SK-N-SH treated with all-trans-retinoic acid at 6 μM for 48 hours (cell line): ENCODE measurements around the gene MX2.

ENCODE experiments used
- ATAC-seq: fragments of 200-7000 bp; cut with Tn5 transposase; 3 replicates; pipeline ENCODE4 v1.9.1; 2020; ENCODE audit warnings: mild to moderate bottlenecking, moderate library complexity
- ARNTL ChIP-seq: fragments of 450-650 bp; formaldehyde crosslinking; IDR thresholded peaks from 2 replicates; pipeline ENCODE4 v1.5.0; 2020; ENCODE audit warnings: low read depth, mild to moderate bottlenecking, moderate library complexity, borderline replicate concordance
- BACH2 ChIP-seq: fragments of 250-450 bp; sonication (Bioruptor Pico); IDR thresholded peaks from 2 replicates; pipeline ENCODE4 v1.9.0; 2021; ENCODE audit warnings: mild to moderate bottlenecking, borderline replicate concordance
- CREB5 ChIP-seq: fragments of 250-450 bp; sonication (Bioruptor Pico); IDR thresholded peaks from 2 replicates; pipeline ENCODE4 v1.5.1; 2020; ENCODE audit warnings: low read depth, mild to moderate bottlenecking, moderate library complexity
- CSDC2 ChIP-seq: fragments of 250-450 bp; sonication (Bioruptor Pico); IDR thresholded peaks from 2 replicates; pipeline ENCODE4 v1.5.0; 2020; ENCODE audit warnings: mild to moderate bottlenecking, moderate library complexity
- CSRNP3 ChIP-seq: fragments of 250-450 bp; sonication (Bioruptor Pico); IDR thresholded peaks from 2 replicates; pipeline ENCODE4 v1.5.1; 2021; ENCODE audit warnings: mild to moderate bottlenecking, moderate library complexity
- ESRRG ChIP-seq: fragments of 250-450 bp; sonication (Bioruptor Pico); IDR thresholded peaks from 2 replicates; pipeline ENCODE4 v1.6.1; 2021; ENCODE audit warnings: mild to moderate bottlenecking
- GLIS3 ChIP-seq: fragments of 250-450 bp; sonication (Bioruptor Pico); IDR thresholded peaks from 2 replicates; pipeline ENCODE4 v1.5.0; 2020; ENCODE audit warnings: mild to moderate bottlenecking, moderate library complexity
- ISL1 ChIP-seq: fragments of 250-450 bp; sonication (Bioruptor Pico); IDR thresholded peaks from 2 replicates; pipeline ENCODE4 v2.1.2; 2022; ENCODE audit warnings: mild to moderate bottlenecking, moderate library complexity
- OSR1 ChIP-seq: fragments of 250-450 bp; sonication (Bioruptor Pico); IDR thresholded peaks from 2 replicates; pipeline ENCODE4 v1.8.0; 2022; ENCODE audit warnings: moderate library complexity, mild to moderate bottlenecking, inconsistent platforms
- PATZ1 ChIP-seq: fragments of 250-450 bp; sonication (Bioruptor Pico); IDR thresholded peaks from 2 replicates; pipeline ENCODE4 v1.8.0; 2020; ENCODE audit warnings: mild to moderate bottlenecking, moderate library complexity, borderline replicate concordance
- POU6F1 ChIP-seq: fragments of 250-450 bp; sonication (Bioruptor Pico); IDR thresholded peaks from 2 replicates; pipeline ENCODE4 v1.8.0; 2021; ENCODE audit warnings: low read depth, mild to moderate bottlenecking, moderate library complexity, borderline replicate concordance
- PPARA ChIP-seq: fragments of 250-450 bp; sonication (Bioruptor Pico); IDR thresholded peaks from 2 replicates; pipeline ENCODE4 v1.5.0; 2020; ENCODE audit warnings: mild to moderate bottlenecking, borderline replicate concordance
- RARB ChIP-seq: fragments of 250-450 bp; sonication (Bioruptor Pico); IDR thresholded peaks from 2 replicates; pipeline ENCODE4 v1.8.0; 2021; ENCODE audit warnings: mild to moderate bottlenecking, moderate library complexity
- SNAI2 ChIP-seq: fragments of 250-450 bp; sonication (Bioruptor Pico); IDR thresholded peaks from 2 replicates; pipeline ENCODE4 v1.5.0; 2020; ENCODE audit warnings: mild to moderate bottlenecking, moderate library complexity
- TCF4 ChIP-seq: fragments of 250-450 bp; sonication (Bioruptor Pico); IDR thresholded peaks from 2 replicates; pipeline ENCODE4 v1.8.0; 2021; ENCODE audit warnings: mild to moderate bottlenecking, moderate library complexity, borderline replicate concordance
- TOX ChIP-seq: fragments of 250-450 bp; sonication (Bioruptor Pico); IDR thresholded peaks from 2 replicates; pipeline ENCODE4 v1.8.0; 2021; ENCODE audit warnings: mild to moderate bottlenecking, moderate library complexity, borderline replicate concordance
- ZC3H10 ChIP-seq: fragments of 250-450 bp; sonication (Bioruptor Pico); IDR thresholded peaks from 2 replicates; pipeline ENCODE4 v1.5.1; 2021; ENCODE audit warnings: mild to moderate bottlenecking, moderate library complexity
- ZFP3 ChIP-seq: fragments of 250-450 bp; sonication (Bioruptor Pico); IDR thresholded peaks from 2 replicates; pipeline ENCODE4 v1.5.0; 2020; ENCODE audit warnings: mild to moderate bottlenecking, moderate library complexity
- ZFP30 ChIP-seq: fragments of 450-650 bp; formaldehyde crosslinking; IDR thresholded peaks from 2 replicates; pipeline ENCODE4 v1.5.0; 2022; ENCODE audit warnings: mild to moderate bottlenecking, moderate library complexity
- ZNF565 ChIP-seq: fragments of 450-650 bp; formaldehyde crosslinking; conservative IDR thresholded peaks from 2 replicates; pipeline ENCODE4 v1.5.0; 2020; ENCODE audit warnings: low read depth, mild to moderate bottlenecking, moderate library complexity
- ZNF70 ChIP-seq: fragments of 450-650 bp; formaldehyde crosslinking; IDR thresholded peaks from 2 replicates; pipeline ENCODE4 v1.5.0; 2020; ENCODE audit warnings: mild to moderate bottlenecking, moderate library complexity
- ZNF8 ChIP-seq: fragments of 450-650 bp; formaldehyde crosslinking; IDR thresholded peaks from 2 replicates; pipeline ENCODE4 v1.5.0; 2020; ENCODE audit warnings: mild to moderate bottlenecking, moderate library complexity

MX2 gene

GRCh38 chr21:41398251-41398650, 36.4 kb downstream of the MX2 start (continued):
- TF ChIP-seq ISL1 (CRISPR knock-in tag) (no peak), PPARA (CRISPR knock-in tag) (no peak), POU6F1 (no peak), TCF4 (no peak)
- TF ChIP-seq, all 23 proteins: peak for 0

GRCh38 chr21:41398831-41399230, 37.0 kb downstream of the MX2 start:
- ATAC-seq = no peak
- TF ChIP-seq ZC3H10 (CRISPR knock-in tag) = no peak
- TF ChIP-seq ARNTL (CRISPR knock-in tag) = no peak
- no peak for TF ChIP-seq OSR1 (CRISPR knock-in tag)
- no peak for TF ChIP-seq CSDC2 (CRISPR knock-in tag)
- no peak for TF ChIP-seq TOX (CRISPR knock-in tag)
- no peak for TF ChIP-seq SNAI2 (CRISPR knock-in tag)
- no peak for TF ChIP-seq ZFP3 (CRISPR knock-in tag)
- TF ChIP-seq CSRNP3 (CRISPR knock-in tag) = no peak
- no peak for TF ChIP-seq TCF4
- TF ChIP-seq RARB (CRISPR knock-in tag) = no peak
- no peak for TF ChIP-seq PPARA (CRISPR knock-in tag)
- no peak for TF ChIP-seq ZFP30 (CRISPR knock-in tag)
- TF ChIP-seq GLIS3 (CRISPR knock-in tag) = no peak

GRCh38 chr21:41399246-41399800, 37.5 kb downstream of the MX2 start:
- no peak for ATAC-seq
- no peak for TF ChIP-seq CREB5 (CRISPR knock-in tag)
- TF ChIP-seq ARNTL (CRISPR knock-in tag) = no peak
- TF ChIP-seq TCF4 = no peak
- TF ChIP-seq ESRRG = no peak
- no peak for TF ChIP-seq ZNF70 (CRISPR knock-in tag)
- no peak for TF ChIP-seq CSRNP3 (CRISPR knock-in tag)
- TF ChIP-seq BACH2 = no peak
- no peak for TF ChIP-seq ZNF565
- no peak for TF ChIP-seq GLIS3 (CRISPR knock-in tag)
- no peak for TF ChIP-seq ZNF8 (CRISPR knock-in tag)
- no peak for TF ChIP-seq CSDC2 (CRISPR knock-in tag)
- TF ChIP-seq ISL1 (CRISPR knock-in tag) = no peak
- no peak for TF ChIP-seq ZC3H10 (CRISPR knock-in tag)
- no peak for TF ChIP-seq ZFP30 (CRISPR knock-in tag)
- TF ChIP-seq ZFP3 (CRISPR knock-in tag) = no peak
- no peak for TF ChIP-seq RARB (CRISPR knock-in tag)
- no peak for TF ChIP-seq PATZ1 (CRISPR knock-in tag)
- no peak for TF ChIP-seq POU6F1
- TF ChIP-seq TOX (CRISPR knock-in tag) = no peak
